NCI-H1105 treated with DMSO at 0.1 percent for 48 hours (cell line): ENCODE data around the gene FAM90A26.
"Not testable (repeated sequence)": the region's sequence is repeated elsewhere in the genome, so short reads cannot be mapped to it uniquely, and the experiment has no call there.

Experiments
- DNase-seq: peaks from one replicate; lab custom pipeline; 2025; lab: John Stamatoyannopoulos, UW

The FAM90A26 gene, protein sequence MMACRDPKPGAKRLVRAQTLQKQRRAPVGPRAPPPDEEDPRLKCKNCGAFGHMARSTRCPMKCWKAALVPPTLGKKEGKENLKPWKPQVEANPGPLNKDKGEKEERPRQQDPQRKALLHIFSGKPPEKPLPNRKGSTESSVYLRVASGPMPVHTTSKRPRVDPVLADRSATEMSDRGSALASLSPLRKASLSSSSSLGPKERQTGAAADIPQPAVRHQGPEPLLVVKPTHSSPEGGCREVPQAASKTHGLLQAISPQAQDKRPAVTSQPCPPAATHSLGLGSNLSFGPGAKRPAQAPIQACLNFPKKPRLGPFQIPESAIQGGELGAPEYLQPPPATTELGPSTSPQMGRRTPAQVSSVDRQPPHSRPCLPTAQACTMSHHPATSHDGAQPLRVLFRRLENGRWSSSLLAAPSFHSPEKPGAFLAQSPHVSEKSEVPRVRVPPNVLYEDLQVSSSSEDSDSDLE

DNA sequence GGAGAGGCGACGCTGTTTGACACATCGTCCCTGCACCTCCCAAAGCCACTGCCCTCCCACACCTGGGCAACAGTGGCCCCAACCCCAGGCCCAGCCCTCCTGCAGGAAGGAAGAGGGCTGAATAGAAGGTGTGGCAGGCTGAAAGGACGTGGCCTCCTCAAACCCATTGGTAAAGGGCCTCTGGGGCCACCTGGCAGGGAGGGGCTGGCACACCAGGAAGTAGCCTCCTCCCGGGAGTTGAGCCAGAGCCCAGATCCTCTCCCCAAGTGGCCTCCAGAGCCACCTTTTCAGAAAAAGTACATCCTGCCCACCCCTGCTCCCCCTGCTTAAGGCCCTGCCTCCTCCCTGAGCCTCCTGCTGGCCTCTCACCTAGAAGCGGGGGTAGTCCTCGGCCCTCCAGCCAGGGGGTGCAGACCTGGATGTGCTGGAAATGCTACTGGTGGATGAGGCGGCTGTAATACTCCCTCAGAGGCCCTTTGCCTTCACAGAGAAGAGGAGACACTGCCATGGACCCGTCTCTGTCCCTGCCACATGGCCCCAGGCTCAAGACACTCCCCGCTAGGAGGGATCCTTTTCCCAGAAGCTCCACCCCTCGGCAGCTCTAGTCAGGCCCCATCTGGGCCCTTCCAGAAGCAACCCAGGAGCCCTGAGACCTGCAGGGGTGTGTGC lies at the start of gene FAM90A26:
Gene FAM90A26 (plus strand): TSS at position 619 of the 669 bp plus-strand sequence. CDS start 2,764 bp downstream, outside the sequence.
- DNase-seq: not testable (repeated sequence)

DNA sequence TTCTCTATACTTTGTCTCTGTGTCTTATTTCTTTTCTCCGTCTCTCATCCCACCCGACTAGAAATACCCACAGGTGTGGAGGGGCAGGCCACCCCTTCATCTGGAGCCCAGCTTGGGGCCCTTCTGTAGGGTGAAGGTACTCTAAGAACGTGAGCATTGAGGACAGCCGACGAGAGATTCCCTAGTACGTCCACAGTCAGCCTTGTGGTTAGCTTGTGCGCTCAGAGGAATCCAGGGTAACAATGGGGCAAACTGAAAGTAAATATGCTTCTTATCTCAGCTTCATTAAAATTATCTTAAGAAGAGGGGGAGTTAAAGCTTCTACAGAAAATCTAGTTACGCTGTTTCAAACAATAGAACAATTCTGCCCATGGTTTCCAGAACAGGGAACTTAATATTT lies 47.5 kb upstream of the FAM90A26 start:
- not testable (repeated sequence) for DNase-seq

DNA sequence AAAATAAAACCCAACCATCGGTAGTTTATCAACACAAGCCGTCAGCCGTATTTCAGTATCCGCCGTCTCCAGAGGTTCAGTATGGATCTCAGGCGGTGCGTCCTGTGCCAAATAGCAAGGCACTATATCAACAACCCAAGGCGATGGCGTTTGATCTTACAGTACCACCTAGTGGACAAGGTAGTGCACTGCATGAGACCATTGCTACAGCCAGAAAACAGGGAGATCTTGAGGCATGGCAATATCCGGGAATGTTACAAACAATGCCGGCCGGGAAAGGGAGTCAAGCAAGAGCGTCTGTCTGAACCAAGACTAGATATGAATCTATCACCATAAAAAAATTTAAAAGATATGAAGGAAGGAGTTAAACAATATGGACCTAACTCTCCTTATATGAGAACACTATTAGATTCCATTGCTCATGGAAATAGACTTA lies 46.6 kb upstream of the FAM90A26 start:
- DNase-seq: peak; percentile 29

DNA sequence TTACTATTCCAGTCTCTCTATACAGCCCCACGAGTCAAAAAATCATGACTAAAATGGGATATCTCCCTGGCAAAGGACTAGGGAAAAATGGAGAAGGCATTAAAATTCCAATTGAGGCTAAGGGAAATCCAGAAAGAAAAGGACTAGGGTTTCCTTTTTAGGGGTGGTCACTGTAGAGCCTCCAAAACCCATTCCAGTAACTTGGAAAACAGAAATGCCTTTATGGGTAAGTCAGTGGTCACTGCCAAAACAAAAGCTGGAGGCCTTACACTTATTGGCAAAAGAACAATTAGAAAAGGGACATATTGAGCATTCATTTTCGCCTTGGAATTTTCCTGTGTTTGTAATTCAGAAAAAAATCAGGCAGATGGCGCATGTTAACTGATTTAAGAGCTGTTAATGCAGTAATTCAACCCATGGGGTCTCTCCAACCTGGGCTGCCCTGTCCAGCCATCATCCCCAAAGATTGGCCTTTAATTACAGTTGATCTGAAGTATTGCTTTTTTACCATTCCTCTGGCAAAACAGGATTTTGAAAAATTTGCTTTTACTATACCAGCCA lies 44.5 kb upstream of the FAM90A26 start:
- DNase-seq: not testable (repeated sequence)

DNA sequence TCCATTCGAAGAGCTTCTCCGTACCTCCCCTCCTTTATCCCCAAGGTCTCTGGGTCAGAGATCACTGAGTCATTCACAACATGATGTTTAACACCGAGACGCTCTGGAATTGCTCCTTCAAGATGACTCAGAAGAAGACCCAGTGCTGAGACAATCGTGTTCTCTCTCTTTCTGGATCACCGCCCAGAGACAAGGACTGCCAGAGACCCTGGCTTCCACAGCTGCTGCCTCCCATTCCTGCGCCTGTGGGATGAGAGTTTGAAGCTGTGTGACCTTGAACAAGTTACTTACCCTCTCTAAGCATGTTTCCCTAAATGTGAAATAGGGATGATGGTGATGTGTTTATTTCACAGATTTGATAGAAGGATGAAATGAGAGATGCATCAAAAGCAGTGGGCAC lies 38.8 kb upstream of the FAM90A26 start:
- DNase-seq: not testable (repeated sequence)

DNA sequence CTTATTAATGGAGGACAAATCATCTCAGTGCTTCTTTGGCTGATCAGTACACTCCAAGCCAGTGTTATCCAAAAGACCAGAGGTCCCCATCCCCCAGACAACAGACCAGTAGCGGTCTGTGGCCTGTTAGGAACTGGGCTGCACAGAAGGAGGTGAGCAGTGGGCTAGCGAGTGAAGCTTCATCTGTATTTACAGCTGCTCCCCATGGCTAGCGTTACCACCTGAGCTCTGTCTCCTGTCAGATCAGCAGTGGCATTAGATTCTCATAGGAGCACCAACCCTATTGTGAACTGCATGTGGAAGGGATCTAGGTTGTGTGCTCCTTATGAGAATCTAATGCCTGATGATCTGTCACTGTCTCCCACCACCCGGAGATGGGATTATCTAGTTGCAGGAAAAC lies 37.4 kb upstream of the FAM90A26 start:
- not testable (repeated sequence) for DNase-seq

DNA sequence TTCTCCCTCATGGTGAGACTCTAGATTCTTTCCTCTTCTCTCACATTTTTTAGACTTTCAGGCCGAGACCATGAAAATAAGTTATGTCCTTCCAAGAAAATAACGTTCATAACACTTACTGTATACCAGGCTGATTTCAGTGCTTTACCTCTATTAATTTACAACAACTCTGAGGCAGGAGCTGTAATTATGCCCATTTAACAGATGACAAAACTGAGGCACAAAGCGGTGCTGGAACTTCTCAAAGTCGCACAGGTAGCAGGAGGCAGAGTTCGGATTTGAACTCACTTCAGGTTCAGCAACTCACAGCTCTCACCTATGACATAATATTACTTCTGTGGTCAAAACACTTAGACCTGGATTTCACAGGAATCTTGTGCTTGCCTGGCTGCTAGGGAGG lies 36.2 kb upstream of the FAM90A26 start:
- DNase-seq: not testable (repeated sequence)

DNA sequence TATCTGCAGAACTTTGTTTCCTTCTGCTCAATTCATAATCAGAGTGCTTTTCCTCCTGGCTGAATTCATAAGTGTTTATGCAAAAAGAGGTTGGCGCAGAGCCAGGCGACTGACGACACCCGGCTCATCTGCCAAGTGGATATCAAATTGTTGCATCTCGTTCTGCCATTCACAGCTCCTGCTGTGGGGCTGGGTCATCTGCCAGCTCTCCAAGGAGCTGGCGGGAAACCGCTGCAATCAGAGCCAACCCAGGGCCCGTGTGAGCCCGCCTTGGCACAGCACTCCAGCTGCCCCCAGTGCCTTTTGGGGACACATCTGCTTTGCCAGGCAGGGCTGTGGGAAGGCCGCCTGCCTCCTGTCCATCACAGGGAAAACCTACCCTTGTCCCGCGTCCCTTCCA lies 35.7 kb upstream of the FAM90A26 start:
- peak; percentile 77 for DNase-seq

DNA sequence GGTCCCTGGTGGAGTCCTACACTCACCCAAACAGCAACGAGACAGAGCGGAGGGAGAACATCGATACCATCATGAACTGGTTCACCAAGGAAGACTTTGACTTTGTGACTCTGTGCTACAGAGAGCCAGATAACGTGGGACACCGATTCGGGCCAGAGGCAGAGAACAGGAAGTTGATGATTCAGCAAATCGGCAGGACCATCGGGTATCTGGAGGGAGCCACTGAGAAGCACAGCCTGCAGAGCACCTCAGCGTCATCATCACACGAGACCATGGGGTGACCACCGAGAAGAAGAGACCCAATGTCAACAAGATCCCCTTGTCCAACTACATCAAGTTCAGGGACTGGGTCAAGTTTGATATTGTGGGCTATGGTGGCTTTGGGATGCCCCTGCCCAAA lies 29.2 kb upstream of the FAM90A26 start:
- not testable (repeated sequence) for DNase-seq

DNA sequence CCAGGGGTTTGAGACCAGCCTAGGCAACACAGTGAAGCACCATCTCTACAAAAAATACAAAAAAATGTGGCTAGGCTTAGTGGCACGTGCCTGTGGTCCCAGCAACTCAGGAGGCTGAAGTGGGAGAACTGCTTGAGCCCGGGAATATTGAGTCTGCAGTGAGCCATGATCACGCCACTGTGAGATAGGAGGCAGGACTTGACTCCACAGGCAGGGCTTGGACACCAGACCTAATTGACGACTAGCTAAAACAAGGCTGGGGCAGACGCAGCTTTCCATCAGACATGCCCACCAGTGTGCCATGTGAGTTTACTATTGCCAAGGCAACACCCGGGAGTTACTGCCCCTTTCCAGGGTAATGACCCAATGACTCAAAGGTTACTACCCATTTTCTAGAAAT lies 27.4 kb upstream of the FAM90A26 start:
- DNase-seq: not testable (repeated sequence)

DNA sequence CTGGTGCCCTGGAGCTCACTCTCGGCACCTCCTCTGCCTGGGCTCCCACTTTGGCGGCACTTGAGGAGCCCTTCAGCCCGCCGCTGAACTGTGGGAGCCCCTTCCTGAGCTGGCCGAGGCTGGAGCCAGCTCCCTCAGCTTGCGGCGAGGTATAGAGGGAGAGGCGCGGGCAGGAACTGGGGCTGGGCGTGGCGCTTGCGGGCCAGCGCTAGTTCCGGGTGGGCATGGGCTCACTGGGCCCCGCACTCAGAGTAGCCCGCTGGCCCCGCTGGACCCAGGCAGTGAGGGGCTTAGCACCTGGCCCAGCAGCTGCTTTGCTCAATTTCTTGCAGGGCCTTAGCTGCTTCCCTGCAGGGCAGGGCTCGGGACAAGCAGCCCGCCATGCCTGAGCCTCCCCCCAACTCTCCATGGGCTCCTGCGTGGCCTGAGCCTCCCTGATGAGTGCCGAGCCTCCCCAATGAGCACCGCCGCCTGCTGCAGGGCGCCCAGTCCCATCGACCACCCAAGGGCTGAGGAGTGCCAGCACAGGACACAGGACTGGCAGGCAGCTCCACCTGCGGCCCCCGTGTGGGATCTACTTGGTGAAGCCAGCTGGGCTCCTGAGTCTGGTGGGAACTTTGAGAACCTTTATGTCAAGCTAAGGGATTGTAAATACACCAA lies 26.7 kb upstream of the FAM90A26 start:
- DNase-seq: no peak

DNA sequence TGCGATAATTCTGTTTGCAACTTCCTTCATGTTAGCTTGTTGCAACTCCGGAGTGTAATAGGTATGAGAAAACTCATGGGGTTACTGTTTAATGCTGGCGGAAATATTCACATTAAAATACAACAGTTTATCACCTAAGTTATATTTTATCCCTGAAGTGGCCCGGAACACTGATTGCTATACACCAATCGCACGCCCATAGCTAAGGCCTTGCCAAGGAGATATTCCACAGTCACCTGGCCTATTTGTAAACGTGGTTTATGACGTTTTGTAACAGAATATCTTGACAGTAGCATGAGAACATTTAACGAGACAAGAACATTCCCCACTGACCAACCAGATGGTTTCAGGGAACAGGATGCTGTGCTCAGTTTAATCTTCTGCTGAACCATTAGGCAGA lies 23.2 kb upstream of the FAM90A26 start:
- DNase-seq: no peak

DNA sequence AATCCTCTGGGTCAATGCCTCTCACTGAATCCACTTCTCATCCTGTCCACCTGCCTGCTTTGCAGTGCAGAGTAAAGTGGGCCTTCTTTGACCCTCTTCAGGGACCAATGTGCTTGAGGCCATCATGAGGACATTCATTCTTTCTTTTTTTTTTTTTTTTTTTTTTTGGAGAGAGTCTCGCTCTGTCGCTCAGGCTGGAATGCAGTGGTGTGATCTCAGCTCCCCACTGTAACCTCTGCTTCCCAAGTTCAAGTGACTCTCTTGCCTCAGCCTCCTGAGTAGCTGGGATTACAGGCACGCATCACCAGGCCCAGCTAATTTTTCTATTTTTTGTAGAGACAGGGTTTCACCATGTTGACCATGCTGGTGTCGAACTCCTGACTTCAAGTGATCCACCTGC lies 22.8 kb upstream of the FAM90A26 start:
- DNase-seq: not testable (repeated sequence)

DNA sequence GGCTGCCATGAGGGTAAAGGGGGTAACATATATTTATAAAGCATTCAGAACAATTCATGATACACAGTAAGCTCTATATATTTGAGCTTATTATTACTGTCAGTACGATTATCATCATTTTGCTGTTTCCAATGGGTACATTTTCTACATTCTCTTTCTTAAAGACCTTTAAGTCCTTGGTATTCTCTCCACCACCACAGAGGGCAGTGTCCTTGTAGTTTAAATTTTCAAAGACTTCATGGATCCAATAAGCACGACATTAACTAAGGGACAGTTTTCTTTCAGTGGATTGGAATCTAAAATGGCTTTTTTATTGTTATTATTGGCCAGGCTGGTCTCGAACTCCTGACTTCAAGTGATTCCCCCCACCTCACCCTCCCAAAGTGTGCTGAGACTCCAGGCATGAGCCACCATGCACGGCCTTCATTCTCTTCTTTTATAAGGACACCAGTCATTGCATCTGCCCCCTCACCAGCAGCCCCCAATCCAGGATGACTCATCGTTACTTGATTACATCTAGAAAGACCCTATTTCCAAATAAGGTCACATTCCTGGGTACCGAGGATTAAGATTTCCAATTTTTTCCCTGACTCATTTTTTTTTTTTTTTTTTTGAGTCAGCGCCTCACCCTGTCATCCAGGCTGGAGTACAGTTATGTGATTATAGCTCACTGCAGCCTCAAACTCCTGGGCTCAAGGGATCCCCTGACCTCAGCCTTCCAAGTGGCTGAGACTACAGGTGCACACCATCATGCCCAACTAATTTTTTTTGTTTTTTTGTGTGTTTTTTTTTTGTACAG lies 21.4 kb upstream of the FAM90A26 start:
- not testable (repeated sequence) for DNase-seq

DNA sequence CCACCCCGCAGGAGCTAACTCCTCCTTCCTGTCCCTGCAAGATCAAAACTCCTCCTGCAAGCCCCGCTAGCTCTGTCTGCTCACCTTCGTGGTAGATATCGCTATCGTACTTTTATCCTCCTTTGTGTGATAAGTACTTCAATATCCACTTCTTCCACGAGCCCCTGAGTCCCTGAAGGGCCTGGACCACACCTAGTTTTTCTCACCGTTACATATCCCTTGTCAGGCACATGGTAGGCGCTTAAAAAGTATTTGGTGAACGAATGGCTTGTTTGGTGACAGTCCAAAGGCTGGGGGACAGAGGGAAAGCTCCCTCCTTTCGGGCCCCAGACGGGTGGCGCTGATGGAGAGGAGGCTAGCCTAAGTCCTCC lies 18.4 kb upstream of the FAM90A26 start:
- not testable (repeated sequence) for DNase-seq

DNA sequence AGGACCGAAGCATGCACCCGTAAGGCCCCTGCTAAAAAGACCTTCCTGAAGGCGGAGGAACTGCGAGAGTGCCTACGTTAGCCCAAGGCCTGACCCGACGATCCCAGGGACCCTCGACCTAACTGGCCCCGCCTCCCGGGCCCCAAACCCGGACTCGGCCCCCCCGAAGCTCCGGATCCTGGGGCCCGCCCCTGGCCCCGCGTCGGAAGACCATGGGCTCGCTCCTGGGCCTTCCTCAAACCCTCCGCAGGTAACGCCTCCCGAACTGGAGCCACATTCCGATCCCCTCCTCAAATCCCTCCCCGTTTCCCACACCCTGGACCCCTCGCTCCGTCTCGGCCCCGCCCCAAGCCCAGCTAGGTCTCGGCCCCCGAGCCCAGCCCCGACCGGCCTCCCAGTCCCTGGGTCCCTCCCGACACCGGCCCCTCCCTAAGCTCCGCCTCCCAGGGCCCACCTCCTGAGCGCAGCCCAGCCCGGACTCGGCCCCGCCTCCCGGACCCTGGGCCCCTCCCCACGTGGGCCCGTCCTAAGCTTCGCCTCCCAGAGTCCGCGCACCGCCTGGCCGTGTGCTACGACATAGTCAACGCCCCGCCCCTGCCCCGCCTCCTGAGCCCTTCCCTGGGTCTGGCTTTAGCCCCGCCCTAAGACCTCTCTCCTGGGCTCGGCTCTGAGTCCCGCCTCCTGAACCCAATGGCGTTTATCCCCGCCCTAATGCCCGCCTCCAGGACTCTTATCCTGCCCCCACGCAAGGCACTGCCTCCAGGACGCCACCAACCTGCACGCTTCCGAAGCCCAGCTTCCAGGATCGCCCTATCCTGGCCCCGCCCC lies 17.8 kb upstream of the FAM90A26 start:
- peak; percentile 73 for DNase-seq

DNA sequence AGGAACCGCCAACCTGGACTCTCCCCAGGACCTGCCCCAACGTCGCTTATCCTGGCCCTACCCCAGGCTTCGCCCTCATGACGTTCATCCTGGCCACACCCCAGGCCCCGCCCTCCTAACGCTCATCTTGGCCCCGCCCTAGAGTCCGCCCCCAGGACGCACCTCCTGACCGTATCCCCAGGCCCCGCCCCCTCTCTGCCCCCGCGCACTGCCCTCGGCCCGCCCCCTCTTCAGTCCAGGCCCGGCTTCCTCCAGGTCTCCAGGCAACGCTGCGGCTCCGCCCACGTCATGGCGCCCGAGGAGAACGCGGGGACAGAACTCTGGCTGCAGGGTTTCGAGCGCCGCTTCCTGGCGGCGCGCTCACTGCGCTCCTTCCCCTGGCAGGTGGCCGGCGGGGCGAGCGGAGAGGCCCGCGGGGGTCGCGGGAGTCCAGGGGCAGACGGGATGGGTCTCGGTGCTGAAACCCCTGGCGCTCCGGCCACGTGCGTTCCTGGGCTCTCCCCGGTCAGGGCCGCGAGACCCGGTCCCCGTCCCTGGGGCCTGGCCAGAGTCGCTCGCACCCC lies 17.1 kb upstream of the FAM90A26 start:
- peak; percentile 89 for DNase-seq

DNA sequence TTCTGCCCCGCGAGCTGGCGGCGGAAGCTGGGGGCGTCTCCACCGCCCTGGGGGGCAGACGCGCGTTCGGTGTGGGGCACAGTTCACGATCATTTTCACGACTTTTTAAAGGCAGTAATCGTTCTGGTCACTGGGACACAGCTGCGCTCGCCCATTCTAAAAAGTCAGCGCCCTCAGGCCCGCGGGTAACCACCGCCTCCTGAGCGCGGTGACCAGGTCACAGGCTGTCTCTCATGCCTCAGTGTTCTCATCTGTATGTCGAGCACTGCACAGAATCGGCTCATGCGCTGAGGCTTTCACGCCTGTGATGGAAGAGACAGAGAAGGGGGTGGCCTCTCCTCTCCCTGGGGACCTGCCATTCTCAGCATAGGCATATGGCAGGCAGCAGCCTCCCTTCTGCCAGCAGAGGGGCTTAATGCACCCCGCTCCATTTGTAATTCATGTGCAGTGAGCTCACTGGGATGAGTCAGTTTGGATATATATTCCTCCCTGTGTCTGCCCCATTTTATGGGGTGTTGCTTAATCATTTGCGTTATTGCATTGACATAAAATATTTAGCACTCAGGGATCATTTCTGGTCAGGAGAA lies 16.5 kb upstream of the FAM90A26 start:
- DNase-seq: peak; percentile 5

DNA sequence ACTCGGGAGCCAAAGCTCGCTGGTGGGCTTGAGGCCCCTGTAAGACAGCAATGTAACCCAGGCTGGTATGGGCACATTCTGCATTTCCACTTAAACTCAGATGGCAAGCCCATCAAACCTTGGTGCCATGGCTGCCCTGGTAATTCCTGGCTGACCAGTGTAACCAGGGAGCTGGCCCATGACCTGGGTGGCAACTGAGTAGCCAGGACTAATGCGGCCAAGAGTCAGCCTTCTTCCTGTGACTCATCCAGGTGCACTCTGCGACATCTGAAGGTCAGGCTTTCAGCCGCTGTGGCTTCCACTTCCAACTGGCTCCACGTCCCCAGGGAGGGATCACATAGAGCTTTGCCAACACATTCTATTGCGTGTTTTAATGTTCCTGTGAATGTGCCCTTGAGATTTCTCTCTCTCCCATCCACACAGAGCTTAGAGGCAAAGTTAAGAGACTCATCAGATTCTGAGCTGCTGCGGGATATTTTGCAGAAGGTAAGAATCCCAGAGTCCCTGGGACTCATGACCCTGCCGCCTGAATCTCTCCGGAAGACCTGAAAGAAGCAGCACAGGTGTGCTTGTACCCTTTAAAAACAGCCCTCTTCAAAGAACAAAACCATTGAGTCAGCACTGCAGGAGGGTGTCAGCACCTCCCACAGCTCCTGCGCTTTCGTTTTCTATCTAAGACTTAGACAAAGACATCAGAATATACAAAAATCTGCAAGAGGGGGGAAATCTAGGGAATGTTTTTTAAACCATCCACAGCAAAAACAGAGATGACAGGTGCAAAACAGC lies 14.9 kb upstream of the FAM90A26 start:
- not testable (repeated sequence) for DNase-seq
